Retinal pigment epithelial cell (primary cell): ENCODE results near the gene TKTL1.

Experiments used
- DNase-seq: peaks from one replicate; pipeline ENCODE4 v3.0.0-alpha.2; 2010; ENCODE audit warnings: low read depth
- H3K4me3 ChIP-seq: 2 replicates; pipeline ENCODE4 v1.5.1; 2011; ENCODE audit warnings: mild to moderate bottlenecking, low read length, control low read depth, moderate library complexity
- TF ChIP-seq, protein P1 (sequence below): conservative IDR thresholded peaks from 2 replicates; pipeline ENCODE4 v1.5.1; 2011; ENCODE audit warnings: low read depth, low read length, control low read depth, inconsistent platforms

TKTL1 gene

GRCh38 chrX:154348114-154348531 is 52.5 kb downstream of the TKTL1 start:
- TF ChIP-seq, protein P1, sequence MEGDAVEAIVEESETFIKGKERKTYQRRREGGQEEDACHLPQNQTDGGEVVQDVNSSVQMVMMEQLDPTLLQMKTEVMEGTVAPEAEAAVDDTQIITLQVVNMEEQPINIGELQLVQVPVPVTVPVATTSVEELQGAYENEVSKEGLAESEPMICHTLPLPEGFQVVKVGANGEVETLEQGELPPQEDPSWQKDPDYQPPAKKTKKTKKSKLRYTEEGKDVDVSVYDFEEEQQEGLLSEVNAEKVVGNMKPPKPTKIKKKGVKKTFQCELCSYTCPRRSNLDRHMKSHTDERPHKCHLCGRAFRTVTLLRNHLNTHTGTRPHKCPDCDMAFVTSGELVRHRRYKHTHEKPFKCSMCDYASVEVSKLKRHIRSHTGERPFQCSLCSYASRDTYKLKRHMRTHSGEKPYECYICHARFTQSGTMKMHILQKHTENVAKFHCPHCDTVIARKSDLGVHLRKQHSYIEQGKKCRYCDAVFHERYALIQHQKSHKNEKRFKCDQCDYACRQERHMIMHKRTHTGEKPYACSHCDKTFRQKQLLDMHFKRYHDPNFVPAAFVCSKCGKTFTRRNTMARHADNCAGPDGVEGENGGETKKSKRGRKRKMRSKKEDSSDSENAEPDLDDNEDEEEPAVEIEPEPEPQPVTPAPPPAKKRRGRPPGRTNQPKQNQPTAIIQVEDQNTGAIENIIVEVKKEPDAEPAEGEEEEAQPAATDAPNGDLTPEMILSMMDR, result no peak
- no peak for DNase-seq

DNA sequence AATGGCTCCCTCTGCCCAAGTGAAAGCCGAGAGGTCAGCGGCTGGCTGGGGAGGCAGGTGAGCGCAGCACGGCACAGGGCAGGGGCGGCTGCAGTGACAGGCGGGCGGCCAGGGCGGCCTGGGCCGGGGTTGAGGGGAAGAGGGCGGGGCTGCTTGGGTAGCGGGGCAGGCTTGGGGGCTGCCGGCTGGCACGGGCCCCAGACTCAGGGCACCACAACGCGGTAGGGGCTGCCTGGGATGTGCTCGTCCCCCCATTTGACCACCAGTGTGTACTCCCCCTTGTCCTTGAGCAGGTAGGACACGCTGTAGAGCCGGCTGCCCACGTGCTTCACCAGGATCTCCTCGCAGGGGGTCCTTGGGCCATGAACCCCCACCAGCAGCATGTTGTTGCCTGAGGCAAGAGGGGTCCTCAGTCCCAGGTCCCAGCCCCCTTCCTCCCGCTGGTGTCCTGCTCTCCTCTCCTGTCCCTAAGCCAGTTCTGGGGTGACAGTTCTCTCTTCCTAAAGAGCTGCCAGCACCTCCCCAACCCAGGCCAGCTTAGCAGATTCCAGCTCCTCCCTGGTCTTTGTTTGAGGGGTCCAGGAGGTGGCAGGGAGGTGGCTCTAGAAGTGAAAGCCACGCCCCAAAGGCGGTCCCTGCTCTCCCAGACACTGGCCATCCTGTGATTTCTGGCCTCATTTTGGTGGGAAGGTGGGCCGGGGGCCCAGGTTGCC is 53.2 kb downstream of the TKTL1 start:
- no peak overlapping the region for H3K4me3 ChIP-seq
- TF ChIP-seq, protein P1, result no peak
- DNase-seq, result no peak

More at GRCh38 chrX:154348114-154348531, 52.5 kb downstream of the TKTL1 start:
- H3K4me3 ChIP-seq, result no peak overlapping the region

GRCh38 chrX:154349359-154349935 is 53.9 kb downstream of the TKTL1 start:
- DNase-seq, result no peak
- no peak overlapping the region for H3K4me3 ChIP-seq
- TF ChIP-seq, protein P1, result no peak

DNA sequence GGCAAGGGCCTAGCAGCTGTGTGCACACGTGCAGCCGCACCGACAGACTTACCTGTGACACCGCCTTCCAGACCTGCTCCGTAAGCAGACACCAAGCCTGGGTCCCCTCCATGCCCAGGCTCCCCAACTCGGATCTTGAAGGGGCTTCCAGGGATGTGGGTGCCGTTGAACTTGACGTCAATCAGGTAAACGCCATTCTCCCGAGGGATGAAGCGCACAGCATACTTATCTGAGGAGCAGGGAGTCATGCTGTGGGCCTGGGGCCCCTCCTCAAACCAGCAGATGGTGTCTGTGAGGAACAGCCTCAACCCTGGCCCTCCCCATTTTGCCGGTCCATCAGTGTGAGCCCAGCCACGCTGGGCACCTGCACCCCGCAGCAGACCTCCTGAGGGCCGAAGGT is 54.4 kb downstream of the TKTL1 start:
- no peak overlapping the region for H3K4me3 ChIP-seq
- TF ChIP-seq, protein P1, result no peak
- no peak for DNase-seq

GRCh38 chrX:154350429-154351182 is 55.0 kb downstream of the TKTL1 start:
- TF ChIP-seq, protein P1, result no peak
- no peak for DNase-seq
- no peak overlapping the region for H3K4me3 ChIP-seq

GRCh38 chrX:154351183-154352011 is 55.8 kb downstream of the TKTL1 start:
- TF ChIP-seq, protein P1, result no peak
- no peak overlapping the region for H3K4me3 ChIP-seq
- DNase-seq, result no peak
